GM23338 (cell line): ENCODE measurements around the gene ABHD17B. TPM values are rescaled to one million over a fixed set of nuclear protein-coding genes. Genes with fewer than 3 reads are reported as not detected.

Experiments used
- ATAC-seq: fragments of 200-7000 bp; cut with Tn5 transposase; 3 replicates; pipeline ENCODE4 v1.9.1; 2020
- DNase-seq: peaks from one replicate; pipeline ENCODE4 v3.0.0-alpha.2; 2015; ENCODE audit warnings: low spot score
- H2AFZ ChIP-seq: fragments of 200-600 bp; sonication (generic); 2 replicates; pipeline ENCODE4 v1.8.0; 2016; ENCODE audit warnings: antibody characterized with exemption, mild to moderate bottlenecking, moderate library complexity
- H3F3A ChIP-seq: fragments of 200-600 bp; sonication (generic); replicated peaks from 2 replicates; pipeline ENCODE4 v1.8.0; 2017; ENCODE audit warnings: antibody characterized with exemption, mixed run types, low read depth
- H3K27ac ChIP-seq: fragments of 200-600 bp; sonication (generic); 2 replicates; pipeline ENCODE4 v1.6.1; 2016; ENCODE audit warnings: low read depth
- H3K27me3 ChIP-seq: fragments of 200-600 bp; sonication (generic); 2 replicates; pipeline ENCODE4 v1.8.0; 2016; ENCODE audit warnings: mild to moderate bottlenecking, mixed run types, moderate library complexity; ENCODE audit not compliant: insufficient read depth
- H3K36me3 ChIP-seq: fragments of 200-600 bp; sonication (generic); 2 replicates; pipeline ENCODE4 v1.8.0; 2016; ENCODE audit warnings: mild to moderate bottlenecking; ENCODE audit not compliant: insufficient read depth
- H3K4me1 ChIP-seq: fragments of 200-600 bp; sonication (generic); 2 replicates; pipeline ENCODE4 v1.8.0; 2016; ENCODE audit warnings: mild to moderate bottlenecking, moderate library complexity; ENCODE audit not compliant: insufficient read depth
- H3K4me2 ChIP-seq: fragments of 200-600 bp; sonication (generic); 2 replicates; pipeline ENCODE4 v1.7.1; 2017; ENCODE audit warnings: mixed run types
- H3K4me3 ChIP-seq: fragments of 200-600 bp; sonication (generic); 2 replicates; pipeline ENCODE4 v1.6.1; 2016; ENCODE audit warnings: mixed run types
- H3K79me2 ChIP-seq: fragments of 200-600 bp; sonication (generic); replicated peaks from 2 replicates; pipeline ENCODE4 v1.8.0; 2017; ENCODE audit warnings: mild to moderate bottlenecking; ENCODE audit not compliant: insufficient read depth
- H3K9me2 ChIP-seq: fragments of 200-600 bp; sonication (generic); 2 replicates; pipeline ENCODE4 v1.8.0; 2017; ENCODE audit not compliant: insufficient read depth
- H4K20me1 ChIP-seq: fragments of 200-600 bp; sonication (generic); replicated peaks from 2 replicates; pipeline ENCODE4 v1.8.0; 2017; ENCODE audit warnings: mild to moderate bottlenecking; ENCODE audit not compliant: insufficient read depth
- H3K27ac Mint-ChIP-seq: 2 replicates; pipeline ENCODE4 v1.8.0; 2020; ENCODE audit warnings: inconsistent platforms, mild to moderate bottlenecking, moderate library complexity, mixed read lengths
- H3K27me3 Mint-ChIP-seq: 3 replicates; pipeline ENCODE4 v1.8.0; 2022; ENCODE audit warnings: low read depth, mild to moderate bottlenecking, moderate library complexity, mixed read lengths, inconsistent platforms; ENCODE audit not compliant: insufficient read depth, poor library complexity
- H3K36me3 Mint-ChIP-seq: 3 replicates; pipeline ENCODE4 v1.8.0; 2021; ENCODE audit warnings: low read depth, mild to moderate bottlenecking, inconsistent platforms, moderate library complexity, mixed read lengths
- H3K4me1 Mint-ChIP-seq: 3 replicates; pipeline ENCODE4 v1.8.0; 2020; ENCODE audit warnings: mild to moderate bottlenecking, inconsistent platforms, mixed read lengths
- H3K4me3 Mint-ChIP-seq: 3 replicates; pipeline ENCODE4 v1.8.0; 2021; ENCODE audit warnings: moderate library complexity, mild to moderate bottlenecking, inconsistent platforms, mixed read lengths
- H3K9me3 Mint-ChIP-seq: 3 replicates; pipeline ENCODE4 v1.8.0; 2020; ENCODE audit warnings: moderate library complexity, mild to moderate bottlenecking, inconsistent platforms, mixed read lengths
- CREB1 ChIP-seq: fragments of 250-450 bp; sonication (Bioruptor Pico); IDR thresholded peaks from 2 replicates; pipeline ENCODE4 v1.5.0; 2020; ENCODE audit warnings: low read depth, mild to moderate bottlenecking, moderate library complexity
- EZH2 ChIP-seq: fragments of 200-600 bp; sonication (generic); IDR thresholded peaks from one replicate; pipeline ENCODE4 v1.8.0; 2017; ENCODE audit warnings: antibody characterized with exemption, mild to moderate bottlenecking, low read depth; ENCODE audit not compliant: unreplicated experiment
- EZH2phosphoT487 ChIP-seq: fragments of 200-600 bp; sonication (generic); IDR thresholded peaks from one replicate; pipeline ENCODE4 v1.8.1; 2018; ENCODE audit warnings: antibody characterized with exemption; ENCODE audit not compliant: unreplicated experiment
- JUNB ChIP-seq: IDR thresholded peaks from one replicate; pipeline ENCODE4 v1.6.1; 2016; ENCODE audit warnings: antibody characterized with exemption; ENCODE audit not compliant: unreplicated experiment
- NANOG ChIP-seq: IDR thresholded peaks from 2 replicates; pipeline ENCODE4 v1.6.1; 2016; ENCODE audit warnings: antibody characterized with exemption, borderline replicate concordance
- POLR2AphosphoS5 ChIP-seq: IDR thresholded peaks from 2 replicates; pipeline ENCODE4 v1.6.1; 2016; ENCODE audit warnings: antibody characterized with exemption, low read depth
- STAT1 ChIP-seq: IDR thresholded peaks from one replicate; pipeline ENCODE4 v1.6.1; 2016; ENCODE audit warnings: antibody characterized with exemption; ENCODE audit not compliant: unreplicated experiment
- ZNF114 ChIP-seq: fragments of 250-450 bp; sonication (Bioruptor Pico); IDR thresholded peaks from 2 replicates; pipeline ENCODE4 v1.5.0; 2020; ENCODE audit warnings: mild to moderate bottlenecking, moderate library complexity
- ZNF331 ChIP-seq: fragments of 250-450 bp; sonication (Bioruptor Pico); IDR thresholded peaks from 2 replicates; pipeline ENCODE4 v1.5.0; 2020; ENCODE audit warnings: low read depth, mild to moderate bottlenecking, moderate library complexity
- polyA plus RNA-seq: library from polyadenylated mRNA; unstranded; fragments of >200 nt; fragmentation: Nextera tagmentation; extraction: Ambion mirVana; gene quantifications from 2 replicates; pipeline ENCODE4 v1.2.1, GENCODE V29; 2016
- total RNA-seq: library from RNA; depleted of rRNA; stranded (reverse); fragments of >200 nt; shearing (Covaris generic); gene quantifications from 2 replicates; pipeline ENCODE4 v1.2.3, GENCODE V29; 2014
- TF ChIP-seq, protein P1 (sequence below): fragments of 250-450 bp; sonication (Bioruptor Pico); IDR thresholded peaks from 2 replicates; pipeline ENCODE4 v1.5.0; 2020; ENCODE audit warnings: mild to moderate bottlenecking, moderate library complexity
- TF ChIP-seq, protein P2 (sequence below): IDR thresholded peaks from 2 replicates; pipeline ENCODE4 v1.6.1; 2016; ENCODE audit warnings: antibody characterized with exemption
- TF ChIP-seq, protein P3 (sequence below), 2 experiments: fragments of 200-600 bp in 1 of 2; sonication (generic) in 1 of 2; conservative IDR thresholded peaks; 2 replicates each; pipeline versions ENCODE4 v1.5.1 to v1.6.1; 2016 to 2017; ENCODE audit warnings: antibody characterized with exemption in 2 of 2, low read depth in 2 of 2, mild to moderate bottlenecking in 2 of 2, moderate library complexity in 1 of 2
- TF ChIP-seq, protein P4 (sequence below): IDR thresholded peaks from one replicate; pipeline ENCODE4 v1.6.1; 2018; ENCODE audit warnings: antibody characterized with exemption; ENCODE audit not compliant: unreplicated experiment

ABHD17B gene
- total and polyA plus RNA-seq, 2 experiments from 2014 or later = 32.2 to 112 TPM

DNA sequence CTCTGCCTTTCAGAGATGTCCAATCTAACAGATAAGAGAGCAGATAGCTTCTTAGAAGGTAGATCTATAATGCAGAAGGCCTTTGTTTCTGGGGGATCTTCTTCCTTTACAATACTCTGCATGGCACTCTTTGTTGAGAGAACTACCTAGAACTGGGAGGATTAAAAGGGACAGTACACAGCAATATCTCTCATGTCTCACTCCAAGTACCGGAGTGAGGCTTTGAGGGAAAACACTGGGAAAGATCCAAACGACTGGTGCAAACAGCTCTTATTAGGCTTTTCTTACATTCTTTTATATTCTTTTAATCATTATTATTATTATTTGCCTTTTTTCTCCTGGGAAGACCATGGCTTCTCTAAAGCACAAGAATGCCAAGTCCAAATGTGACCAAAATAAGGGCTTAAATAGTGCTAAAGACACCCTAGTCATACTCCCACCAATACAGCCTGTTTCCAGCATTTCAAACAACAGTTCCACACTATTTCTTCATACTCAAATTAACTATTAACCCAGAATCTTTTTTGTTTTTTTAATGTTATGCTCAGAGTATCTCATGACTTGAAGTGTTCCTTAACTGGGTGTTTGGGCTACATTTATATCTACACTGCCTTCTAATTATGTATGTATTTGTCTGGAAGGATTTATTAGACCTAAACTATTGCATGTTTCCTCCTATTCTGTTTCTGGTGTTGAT lies 52.7 kb downstream of the ABHD17B start:
- no peaks in the 10 kb centered on the region for H3K27me3 Mint-ChIP-seq
- H3K4me1 ChIP-seq = no peaks in the 10 kb centered on the region
- H3K4me1 Mint-ChIP-seq = no peaks in the 10 kb centered on the region
- no peak overlapping the region for H3K4me2 ChIP-seq
- ATAC-seq = no peak
- no peaks in the 10 kb centered on the region for H3K27me3 ChIP-seq
- no peaks in the 10 kb centered on the region for H3K9me2 ChIP-seq
- TF ChIP-seq, protein P1, sequence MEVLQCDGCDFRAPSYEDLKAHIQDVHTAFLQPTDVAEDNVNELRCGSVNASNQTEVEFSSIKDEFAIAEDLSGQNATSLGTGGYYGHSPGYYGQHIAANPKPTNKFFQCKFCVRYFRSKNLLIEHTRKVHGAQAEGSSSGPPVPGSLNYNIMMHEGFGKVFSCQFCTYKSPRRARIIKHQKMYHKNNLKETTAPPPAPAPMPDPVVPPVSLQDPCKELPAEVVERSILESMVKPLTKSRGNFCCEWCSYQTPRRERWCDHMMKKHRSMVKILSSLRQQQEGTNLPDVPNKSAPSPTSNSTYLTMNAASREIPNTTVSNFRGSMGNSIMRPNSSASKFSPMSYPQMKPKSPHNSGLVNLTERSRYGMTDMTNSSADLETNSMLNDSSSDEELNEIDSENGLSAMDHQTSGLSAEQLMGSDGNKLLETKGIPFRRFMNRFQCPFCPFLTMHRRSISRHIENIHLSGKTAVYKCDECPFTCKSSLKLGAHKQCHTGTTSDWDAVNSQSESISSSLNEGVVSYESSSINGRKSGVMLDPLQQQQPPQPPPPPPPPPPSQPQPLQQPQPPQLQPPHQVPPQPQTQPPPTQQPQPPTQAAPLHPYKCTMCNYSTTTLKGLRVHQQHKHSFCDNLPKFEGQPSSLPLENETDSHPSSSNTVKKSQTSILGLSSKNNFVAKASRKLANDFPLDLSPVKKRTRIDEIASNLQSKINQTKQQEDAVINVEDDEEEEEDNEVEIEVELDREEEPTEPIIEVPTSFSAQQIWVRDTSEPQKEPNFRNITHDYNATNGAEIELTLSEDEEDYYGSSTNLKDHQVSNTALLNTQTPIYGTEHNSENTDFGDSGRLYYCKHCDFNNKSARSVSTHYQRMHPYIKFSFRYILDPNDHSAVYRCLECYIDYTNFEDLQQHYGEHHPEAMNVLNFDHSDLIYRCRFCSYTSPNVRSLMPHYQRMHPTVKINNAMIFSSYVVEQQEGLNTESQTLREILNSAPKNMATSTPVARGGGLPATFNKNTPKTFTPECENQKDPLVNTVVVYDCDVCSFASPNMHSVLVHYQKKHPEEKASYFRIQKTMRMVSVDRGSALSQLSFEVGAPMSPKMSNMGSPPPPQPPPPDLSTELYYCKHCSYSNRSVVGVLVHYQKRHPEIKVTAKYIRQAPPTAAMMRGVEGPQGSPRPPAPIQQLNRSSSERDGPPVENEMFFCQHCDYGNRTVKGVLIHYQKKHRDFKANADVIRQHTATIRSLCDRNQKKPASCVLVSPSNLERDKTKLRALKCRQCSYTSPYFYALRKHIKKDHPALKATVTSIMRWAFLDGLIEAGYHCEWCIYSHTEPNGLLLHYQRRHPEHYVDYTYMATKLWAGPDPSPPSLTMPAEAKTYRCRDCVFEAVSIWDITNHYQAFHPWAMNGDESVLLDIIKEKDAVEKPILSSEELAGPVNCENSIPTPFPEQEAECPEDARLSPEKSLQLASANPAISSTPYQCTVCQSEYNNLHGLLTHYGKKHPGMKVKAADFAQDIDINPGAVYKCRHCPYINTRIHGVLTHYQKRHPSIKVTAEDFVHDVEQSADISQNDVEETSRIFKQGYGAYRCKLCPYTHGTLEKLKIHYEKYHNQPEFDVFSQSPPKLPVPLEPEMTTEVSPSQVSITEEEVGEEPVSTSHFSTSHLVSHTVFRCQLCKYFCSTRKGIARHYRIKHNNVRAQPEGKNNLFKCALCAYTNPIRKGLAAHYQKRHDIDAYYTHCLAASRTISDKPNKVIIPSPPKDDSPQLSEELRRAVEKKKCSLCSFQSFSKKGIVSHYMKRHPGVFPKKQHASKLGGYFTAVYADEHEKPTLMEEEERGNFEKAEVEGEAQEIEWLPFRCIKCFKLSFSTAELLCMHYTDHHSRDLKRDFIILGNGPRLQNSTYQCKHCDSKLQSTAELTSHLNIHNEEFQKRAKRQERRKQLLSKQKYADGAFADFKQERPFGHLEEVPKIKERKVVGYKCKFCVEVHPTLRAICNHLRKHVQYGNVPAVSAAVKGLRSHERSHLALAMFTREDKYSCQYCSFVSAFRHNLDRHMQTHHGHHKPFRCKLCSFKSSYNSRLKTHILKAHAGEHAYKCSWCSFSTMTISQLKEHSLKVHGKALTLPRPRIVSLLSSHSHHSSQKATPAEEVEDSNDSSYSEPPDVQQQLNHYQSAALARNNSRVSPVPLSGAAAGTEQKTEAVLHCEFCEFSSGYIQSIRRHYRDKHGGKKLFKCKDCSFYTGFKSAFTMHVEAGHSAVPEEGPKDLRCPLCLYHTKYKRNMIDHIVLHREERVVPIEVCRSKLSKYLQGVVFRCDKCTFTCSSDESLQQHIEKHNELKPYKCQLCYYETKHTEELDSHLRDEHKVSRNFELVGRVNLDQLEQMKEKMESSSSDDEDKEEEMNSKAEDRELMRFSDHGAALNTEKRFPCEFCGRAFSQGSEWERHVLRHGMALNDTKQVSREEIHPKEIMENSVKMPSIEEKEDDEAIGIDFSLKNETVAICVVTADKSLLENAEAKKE (CRISPR knock-in tag) = no peak
- no peak for TF ChIP-seq JUNB
- TF ChIP-seq EZH2phosphoT487 = no peak
- no peak for TF ChIP-seq CREB1 (CRISPR knock-in tag)
- TF ChIP-seq ZNF114 = no peak
- TF ChIP-seq, protein P2, sequence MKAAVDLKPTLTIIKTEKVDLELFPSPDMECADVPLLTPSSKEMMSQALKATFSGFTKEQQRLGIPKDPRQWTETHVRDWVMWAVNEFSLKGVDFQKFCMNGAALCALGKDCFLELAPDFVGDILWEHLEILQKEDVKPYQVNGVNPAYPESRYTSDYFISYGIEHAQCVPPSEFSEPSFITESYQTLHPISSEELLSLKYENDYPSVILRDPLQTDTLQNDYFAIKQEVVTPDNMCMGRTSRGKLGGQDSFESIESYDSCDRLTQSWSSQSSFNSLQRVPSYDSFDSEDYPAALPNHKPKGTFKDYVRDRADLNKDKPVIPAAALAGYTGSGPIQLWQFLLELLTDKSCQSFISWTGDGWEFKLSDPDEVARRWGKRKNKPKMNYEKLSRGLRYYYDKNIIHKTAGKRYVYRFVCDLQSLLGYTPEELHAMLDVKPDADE = no peak
- TF ChIP-seq EZH2 = no peak
- TF ChIP-seq, protein P3, sequence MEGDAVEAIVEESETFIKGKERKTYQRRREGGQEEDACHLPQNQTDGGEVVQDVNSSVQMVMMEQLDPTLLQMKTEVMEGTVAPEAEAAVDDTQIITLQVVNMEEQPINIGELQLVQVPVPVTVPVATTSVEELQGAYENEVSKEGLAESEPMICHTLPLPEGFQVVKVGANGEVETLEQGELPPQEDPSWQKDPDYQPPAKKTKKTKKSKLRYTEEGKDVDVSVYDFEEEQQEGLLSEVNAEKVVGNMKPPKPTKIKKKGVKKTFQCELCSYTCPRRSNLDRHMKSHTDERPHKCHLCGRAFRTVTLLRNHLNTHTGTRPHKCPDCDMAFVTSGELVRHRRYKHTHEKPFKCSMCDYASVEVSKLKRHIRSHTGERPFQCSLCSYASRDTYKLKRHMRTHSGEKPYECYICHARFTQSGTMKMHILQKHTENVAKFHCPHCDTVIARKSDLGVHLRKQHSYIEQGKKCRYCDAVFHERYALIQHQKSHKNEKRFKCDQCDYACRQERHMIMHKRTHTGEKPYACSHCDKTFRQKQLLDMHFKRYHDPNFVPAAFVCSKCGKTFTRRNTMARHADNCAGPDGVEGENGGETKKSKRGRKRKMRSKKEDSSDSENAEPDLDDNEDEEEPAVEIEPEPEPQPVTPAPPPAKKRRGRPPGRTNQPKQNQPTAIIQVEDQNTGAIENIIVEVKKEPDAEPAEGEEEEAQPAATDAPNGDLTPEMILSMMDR (conservative IDR thresholded peaks at IDR 0.05; ENCODE audit: low read depth in 2 of 2) = no peak
- no peak for TF ChIP-seq POLR2AphosphoS5
- no peak for TF ChIP-seq NANOG
- TF ChIP-seq ZNF331 (CRISPR knock-in tag) = no peak
- TF ChIP-seq, protein P4, sequence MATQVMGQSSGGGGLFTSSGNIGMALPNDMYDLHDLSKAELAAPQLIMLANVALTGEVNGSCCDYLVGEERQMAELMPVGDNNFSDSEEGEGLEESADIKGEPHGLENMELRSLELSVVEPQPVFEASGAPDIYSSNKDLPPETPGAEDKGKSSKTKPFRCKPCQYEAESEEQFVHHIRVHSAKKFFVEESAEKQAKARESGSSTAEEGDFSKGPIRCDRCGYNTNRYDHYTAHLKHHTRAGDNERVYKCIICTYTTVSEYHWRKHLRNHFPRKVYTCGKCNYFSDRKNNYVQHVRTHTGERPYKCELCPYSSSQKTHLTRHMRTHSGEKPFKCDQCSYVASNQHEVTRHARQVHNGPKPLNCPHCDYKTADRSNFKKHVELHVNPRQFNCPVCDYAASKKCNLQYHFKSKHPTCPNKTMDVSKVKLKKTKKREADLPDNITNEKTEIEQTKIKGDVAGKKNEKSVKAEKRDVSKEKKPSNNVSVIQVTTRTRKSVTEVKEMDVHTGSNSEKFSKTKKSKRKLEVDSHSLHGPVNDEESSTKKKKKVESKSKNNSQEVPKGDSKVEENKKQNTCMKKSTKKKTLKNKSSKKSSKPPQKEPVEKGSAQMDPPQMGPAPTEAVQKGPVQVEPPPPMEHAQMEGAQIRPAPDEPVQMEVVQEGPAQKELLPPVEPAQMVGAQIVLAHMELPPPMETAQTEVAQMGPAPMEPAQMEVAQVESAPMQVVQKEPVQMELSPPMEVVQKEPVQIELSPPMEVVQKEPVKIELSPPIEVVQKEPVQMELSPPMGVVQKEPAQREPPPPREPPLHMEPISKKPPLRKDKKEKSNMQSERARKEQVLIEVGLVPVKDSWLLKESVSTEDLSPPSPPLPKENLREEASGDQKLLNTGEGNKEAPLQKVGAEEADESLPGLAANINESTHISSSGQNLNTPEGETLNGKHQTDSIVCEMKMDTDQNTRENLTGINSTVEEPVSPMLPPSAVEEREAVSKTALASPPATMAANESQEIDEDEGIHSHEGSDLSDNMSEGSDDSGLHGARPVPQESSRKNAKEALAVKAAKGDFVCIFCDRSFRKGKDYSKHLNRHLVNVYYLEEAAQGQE = no peak
- TF ChIP-seq STAT1 = no peak
- no peak overlapping the region for H3K4me3 Mint-ChIP-seq
- H3K36me3 Mint-ChIP-seq = peaks cover 35% of the 10 kb centered on the region
- DNase-seq = no peak
- H3K27ac Mint-ChIP-seq = no peak overlapping the region
- no peaks in the 10 kb centered on the region; the same call in 1 of the 2 replicates for H4K20me1 ChIP-seq
- peaks cover 13% of the 10 kb centered on the region for H3K9me3 Mint-ChIP-seq
- no peak overlapping the region for H3K27ac ChIP-seq
- peaks cover 4% of the 10 kb centered on the region; the same call in 1 of the 2 replicates for H3K36me3 ChIP-seq
- no peak overlapping the region for H3K4me3 ChIP-seq
- no peak overlapping the region for H2AFZ ChIP-seq
- H3F3A ChIP-seq = 0 out of 2 replicates have a peak, but pooled peaks cover 9% of the 10 kb centered on the region
- no peaks in the 10 kb centered on the region for H3K79me2 ChIP-seq
